Thyroid gland (tissue), 4 donors: ENCODE data around the gene ZSCAN25.

ENCODE experiments used
- CTCF ChIP-seq, 6 experiments: fragments of 200-600 bp in 3 of 6; fragments of 450-650 bp in 3 of 6; sonication (generic) in 3 of 6; IDR thresholded peaks; one replicate each; pipeline ENCODE4 v1.5.1; 2016 to 2019; ENCODE audit warnings: antibody characterized with exemption in 6 of 6, mild to moderate bottlenecking in 2 of 6, inconsistent platforms in 1 of 6, moderate library complexity in 1 of 6
- POLR2A ChIP-seq, 2 donors: fragments of 450-650 bp; IDR thresholded peaks; one replicate each; pipeline ENCODE4 v1.6.1; 2017; ENCODE audit warnings: antibody characterized with exemption in 2 of 2, mild to moderate bottlenecking in 2 of 2, moderate library complexity in 1 of 2

- TF ChIP-seq CTCF (IDR thresholded peaks at IDR 0.05) (no peak), POLR2A (IDR thresholded peaks at IDR 0.05) (no peak)
These were observed 27.9 kb upstream of the ZSCAN25 start for GRCh38 chr7:99588868-99589267.
